Measurements from ENCODE around the gene SIAH1.

Gene SIAH1

GRCh38 chr16:48350736-48351135, 34.5 kb downstream of the SIAH1 start:
- H3K4me3 ChIP-seq (replicated peaks; ENCODE audit: low read depth, low read length), result no peak overlapping the region
- DNase-seq (ENCODE audit: extremely low read depth, low read depth), result no peak
- TF ChIP-seq CTCF (IDR thresholded peaks at IDR 0.05; ENCODE audit: low read depth, low read length, missing control alignments), result no peak

DNA sequence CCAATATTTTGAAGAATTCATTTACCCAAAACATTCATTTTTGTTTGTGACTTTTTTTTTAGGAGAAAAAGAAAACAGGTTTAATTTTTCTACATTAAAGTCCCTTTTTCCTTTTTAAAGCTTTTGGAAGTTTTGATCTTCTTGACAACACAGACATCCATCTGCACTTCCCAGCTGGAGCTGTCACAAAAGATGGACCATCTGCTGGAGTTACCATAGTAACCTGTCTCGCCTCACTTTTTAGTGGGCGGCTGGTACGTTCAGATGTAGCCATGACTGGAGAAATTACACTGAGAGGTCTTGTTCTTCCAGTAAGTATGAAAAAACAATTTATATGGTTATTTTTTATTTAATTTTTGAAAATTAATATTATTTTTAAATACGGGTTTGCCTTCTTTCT, 37.2 kb downstream of the SIAH1 start:
- DNase-seq (ENCODE audit: extremely low read depth, low read depth), result no peak
- H3K4me3 ChIP-seq (replicated peaks; ENCODE audit: low read depth, low read length), result no peak overlapping the region
- no peak for TF ChIP-seq CTCF (IDR thresholded peaks at IDR 0.05; ENCODE audit: low read depth, low read length, missing control alignments)

DNA sequence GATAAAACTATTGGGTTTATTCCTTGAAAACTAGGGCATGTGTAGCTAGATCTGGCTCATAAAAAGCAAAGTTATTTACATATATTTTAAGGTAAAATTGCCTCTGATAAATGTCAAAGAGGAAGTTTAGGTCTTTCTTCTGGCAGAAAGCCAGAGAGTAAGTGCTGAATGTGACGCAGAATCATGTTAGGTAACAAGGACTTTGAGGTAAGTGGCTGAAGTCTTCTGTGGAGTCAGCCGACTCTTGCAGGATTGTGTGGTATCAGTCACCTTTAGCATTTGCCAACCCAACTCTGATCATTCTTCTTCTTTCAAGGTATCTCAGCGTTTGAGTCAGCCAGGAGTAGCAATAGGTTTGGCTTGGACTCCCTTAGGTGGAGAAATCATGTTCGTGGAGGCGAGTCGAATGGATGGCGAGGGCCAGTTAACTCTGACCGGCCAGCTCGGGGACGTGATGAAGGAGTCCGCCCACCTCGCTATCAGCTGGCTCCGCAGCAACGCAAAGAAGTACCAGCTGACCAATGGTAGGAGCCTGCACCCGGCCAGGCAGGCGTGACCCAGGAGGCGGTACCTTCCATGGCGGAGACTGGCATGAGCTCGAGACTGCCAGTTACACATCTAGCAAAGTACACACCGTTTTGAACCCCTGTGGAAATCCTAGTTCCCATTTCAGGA, 37.9 kb downstream of the SIAH1 start:
- H3K4me3 ChIP-seq (replicated peaks; ENCODE audit: low read depth, low read length), result no peak overlapping the region
- no peak for DNase-seq (ENCODE audit: extremely low read depth, low read depth)
- no peak for TF ChIP-seq CTCF (IDR thresholded peaks at IDR 0.05; ENCODE audit: low read depth, low read length, missing control alignments)

DNA sequence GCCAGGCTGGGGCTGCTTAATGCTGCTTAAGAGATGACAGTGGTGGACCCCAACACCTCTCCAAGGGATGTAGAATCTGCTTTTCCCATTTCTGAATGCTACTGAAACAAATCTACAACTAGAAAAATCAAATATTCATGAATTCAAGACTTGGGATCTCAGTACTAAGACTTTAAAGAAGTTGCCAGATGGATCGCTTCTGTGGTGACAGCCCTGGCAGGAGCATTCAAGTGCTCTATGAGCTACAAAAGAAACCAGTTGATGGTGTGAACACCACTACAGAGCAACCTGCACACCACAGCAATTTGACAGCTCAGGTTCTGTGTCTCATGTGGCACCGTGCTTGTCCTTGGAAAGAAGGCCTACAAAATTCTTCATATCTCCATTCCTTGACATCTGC, 42.6 kb downstream of the SIAH1 start:
- no peak for TF ChIP-seq CTCF (IDR thresholded peaks at IDR 0.05; ENCODE audit: low read depth, low read length, missing control alignments)
- DNase-seq (ENCODE audit: extremely low read depth, low read depth), result no peak

DNA sequence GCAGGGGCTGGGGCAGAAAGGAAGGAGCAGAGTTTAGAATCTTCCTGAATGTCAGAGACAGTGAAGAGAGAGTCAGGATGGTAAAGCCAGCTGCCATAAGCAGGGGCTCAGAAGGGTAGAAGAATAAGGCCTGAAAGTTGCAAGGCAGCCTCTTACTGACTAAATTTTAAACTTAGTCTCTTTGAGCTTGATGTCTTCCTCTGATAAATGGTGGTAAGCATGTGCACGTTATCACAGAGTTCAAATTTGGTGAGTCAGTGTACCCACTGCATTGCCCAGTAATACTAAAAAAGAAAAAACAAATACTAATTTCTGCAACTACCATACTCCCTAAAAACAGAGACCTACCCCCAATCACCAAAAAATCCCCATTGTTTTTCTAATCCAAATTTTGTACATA, 45.2 kb downstream of the SIAH1 start:
- TF ChIP-seq CTCF (IDR thresholded peaks at IDR 0.05; ENCODE audit: low read depth, low read length, missing control alignments), result no peak
- no peak for DNase-seq (ENCODE audit: extremely low read depth, low read depth)
- no peak overlapping the region for H3K4me3 ChIP-seq (replicated peaks; ENCODE audit: low read depth, low read length)

More for the DNA sequence above, 42.6 kb downstream of the SIAH1 start:
- H3K4me3 ChIP-seq (replicated peaks; ENCODE audit: low read depth, low read length), result no peak overlapping the region

GRCh38 chr16:48335961-48336360, 49.3 kb downstream of the SIAH1 start:
- no peak for DNase-seq (ENCODE audit: extremely low read depth, low read depth)
- H3K4me3 ChIP-seq (replicated peaks; ENCODE audit: low read depth, low read length), result no peak overlapping the region
- no peak for TF ChIP-seq CTCF (IDR thresholded peaks at IDR 0.05; ENCODE audit: low read depth, low read length, missing control alignments)

- no peak for TF ChIP-seq CTCF (IDR thresholded peaks at IDR 0.05; ENCODE audit: low read depth, low read length, missing control alignments)
- no peak for DNase-seq (ENCODE audit: extremely low read depth, low read depth)
- no peak overlapping the region for H3K4me3 ChIP-seq (replicated peaks; ENCODE audit: low read depth, low read length)
These were observed 50.9 kb downstream of the SIAH1 start for GRCh38 chr16:48334325-48334724.

Data from HFF-Myc (cell line).